HG03064 (cell line): ENCODE data around the gene ITPKB.
"Not testable (repeated sequence)": the region's sequence is repeated elsewhere in the genome, so short reads cannot be mapped to it uniquely, and the experiment has no call there.

ENCODE experiments used
- ATAC-seq: cut with Tn5 transposase; IDR thresholded peaks from one replicate; pipeline ENCODE4 v1.9.1; 2021; ENCODE audit warnings: low read depth; ENCODE audit not compliant: unreplicated experiment

Gene ITPKB

GRCh38 chr1:226629896-226630550 is 109.1 kb downstream of the ITPKB start:
- ATAC-seq, result no peak

GRCh38 chr1:226629210-226629895 is 109.7 kb downstream of the ITPKB start:
- no peak for ATAC-seq

GRCh38 chr1:226628612-226629155 is 110.4 kb downstream of the ITPKB start:
- no peak for ATAC-seq

- no peak for ATAC-seq
Measured at GRCh38 chr1:226627924-226628611, 111.0 kb downstream of the ITPKB start.

- ATAC-seq, result no peak
Measured at GRCh38 chr1:226627050-226627755, 111.9 kb downstream of the ITPKB start.

GRCh38 chr1:226626577-226626956 is 112.5 kb downstream of the ITPKB start:
- ATAC-seq, result peak; percentile 85

GRCh38 chr1:226625832-226626576 is 113.1 kb downstream of the ITPKB start:
- ATAC-seq, result peak; percentile 22

GRCh38 chr1:226625326-226625725 is 113.8 kb downstream of the ITPKB start:
- no peak for ATAC-seq

- ATAC-seq, result no peak
Measured at GRCh38 chr1:226624526-226624925, 114.6 kb downstream of the ITPKB start.

- ATAC-seq, result no peak
Measured at GRCh38 chr1:226622012-226622411, 117.1 kb downstream of the ITPKB start.

- no peak for ATAC-seq
Measured at GRCh38 chr1:226619031-226619430, 120.1 kb downstream of the ITPKB start.

GRCh38 chr1:226618380-226618779 is 120.7 kb downstream of the ITPKB start:
- ATAC-seq, result no peak

GRCh38 chr1:226617719-226618118 is 121.4 kb downstream of the ITPKB start:
- ATAC-seq, result not testable (repeated sequence)

GRCh38 chr1:226617109-226617508 is 122.0 kb downstream of the ITPKB start:
- no peak for ATAC-seq

- no peak for ATAC-seq
Measured at GRCh38 chr1:226616636-226617035, 122.4 kb downstream of the ITPKB start.

GRCh38 chr1:226615876-226616275 is 123.2 kb downstream of the ITPKB start:
- no peak for ATAC-seq

GRCh38 chr1:226611980-226612379 is 127.1 kb downstream of the ITPKB start:
- ATAC-seq, result not testable (repeated sequence)

- ATAC-seq, result no peak
Measured at GRCh38 chr1:226611301-226611700, 127.8 kb downstream of the ITPKB start.

GRCh38 chr1:226610671-226611070 is 128.4 kb downstream of the ITPKB start:
- ATAC-seq, result no peak

GRCh38 chr1:226609836-226610455 is 129.1 kb downstream of the ITPKB start:
- ATAC-seq, result no peak
